Endothelial cell of umbilical vein (primary cell): ENCODE results near the gene RAPGEF6. TPM values are rescaled to one million over a fixed set of nuclear protein-coding genes. Genes with fewer than 3 reads are reported as not detected.

Experiments used
- BruUV-seq: library from RNA; stranded (reverse); fragments of 400-500 nt; replicated peaks from 2 replicates; lab custom pipeline; 2021; lab: Mats Ljungman, UMichigan
- CTCF ChIA-PET: fragments of 300-600, 350-600 bp; sonication (Branson Sonifier 250); formaldehyde crosslinking; loops from one replicate; lab custom pipeline; 2021; ENCODE audit warnings: antibody characterized with exemption, inconsistent platforms; lab: Charles Lee
- POLR2A ChIA-PET: fragments of 300-600, 350-600 bp; sonication (Branson Sonifier 250); formaldehyde crosslinking; loops from one replicate; lab custom pipeline; 2021; ENCODE audit warnings: antibody characterized with exemption, inconsistent platforms; lab: Charles Lee
- DNase-seq: peaks from one replicate; pipeline ENCODE4 v3.0.0-alpha.2; 2011; ENCODE audit warnings: low read depth, low spot score
- FAIRE-seq: peaks from 2 replicates; lab custom pipeline; 2011; peaks lifted over from hg19 to GRCh38; lab: Jason Lieb, UNC
- H2AFZ ChIP-seq: 2 replicates; pipeline ENCODE4 v1.6.0; 2012; ENCODE audit warnings: low read depth, low read length, control low read depth, inconsistent platforms
- H3K27ac ChIP-seq: 2 replicates; pipeline ENCODE4 v1.5.1; 2011; ENCODE audit warnings: low read depth, mild to moderate bottlenecking, control low read depth, low read length, moderate library complexity; ENCODE audit not compliant: insufficient read depth
- H3K27me3 ChIP-seq, 2 experiments: 2 replicates each; pipeline versions ENCODE4 v1.6.0 to v1.6.1; 2011; ENCODE audit warnings: low read length in 2 of 2, mixed read lengths in 1 of 2; ENCODE audit not compliant: control insufficient read depth in 2 of 2, insufficient read depth in 2 of 2
- H3K36me3 ChIP-seq, 2 experiments: 2 replicates in 1 of 2; 3 replicates in 1 of 2; pipeline ENCODE4 v1.5.1; 2011; ENCODE audit warnings: low read length in 2 of 2, mild to moderate bottlenecking in 1 of 2, moderate library complexity in 1 of 2; ENCODE audit not compliant: control insufficient read depth in 2 of 2, insufficient read depth in 2 of 2; ENCODE audit errors: extremely low read depth in 1 of 2
- H3K4me1 ChIP-seq: 3 replicates; pipeline ENCODE4 v1.5.1; 2011; ENCODE audit warnings: mild to moderate bottlenecking, low read length; ENCODE audit not compliant: control insufficient read depth, insufficient read depth; ENCODE audit errors: extremely low read depth
- H3K4me2 ChIP-seq: 2 replicates; pipeline ENCODE4 v1.6.1; 2011; ENCODE audit warnings: low read length, control low read depth, mixed read lengths; ENCODE audit not compliant: insufficient read depth
- H3K4me3 ChIP-seq, 3 experiments: fragments of 200-600 bp in 1 of 3; sonication (generic), shearing (Covaris generic) in 1 of 3; replicated peaks in 1 of 3; 2 replicates each; pipeline ENCODE4 v1.5.1; 2011 to 2016; ENCODE audit warnings: control low read depth in 3 of 3, low read length in 3 of 3, mild to moderate bottlenecking in 2 of 3, inconsistent platforms in 1 of 3, low read depth in 1 of 3, moderate library complexity in 1 of 3; ENCODE audit not compliant: insufficient read depth in 1 of 3
- H3K79me2 ChIP-seq: 2 replicates; pipeline ENCODE4 v1.6.0; 2012; ENCODE audit warnings: low read length, inconsistent platforms; ENCODE audit not compliant: control insufficient read depth, insufficient read depth
- H3K9ac ChIP-seq: replicated peaks from 2 replicates; pipeline ENCODE3; 2011; ENCODE audit warnings: low read length, control low read depth; ENCODE audit not compliant: insufficient read depth; ENCODE audit errors: extremely low read depth
- H3K9me1 ChIP-seq: replicated peaks from 3 replicates; pipeline ENCODE4 v1.6.0; 2011; ENCODE audit warnings: mild to moderate bottlenecking, low read length; ENCODE audit not compliant: control insufficient read depth, insufficient read depth; ENCODE audit errors: extremely low read depth
- H3K9me3 ChIP-seq: replicated peaks from 2 replicates; pipeline ENCODE4 v1.5.1; 2012; ENCODE audit warnings: low read length, inconsistent platforms; ENCODE audit not compliant: control insufficient read depth, insufficient read depth
- H4K20me1 ChIP-seq: replicated peaks from 2 replicates; pipeline ENCODE3; 2011; ENCODE audit warnings: mild to moderate bottlenecking, low read length; ENCODE audit not compliant: control insufficient read depth, insufficient read depth; ENCODE audit errors: extremely low read depth
- CTCF ChIP-seq, 2 donors: IDR thresholded peaks; 1 replicate in 1 of 2; 2 replicates in 1 of 2; pipeline ENCODE4 v1.5.1; 2011; ENCODE audit warnings: low read length in 2 of 2, mild to moderate bottlenecking in 2 of 2, moderate library complexity in 2 of 2, control low read depth in 1 of 2, inconsistent platforms in 1 of 2, low read depth in 1 of 2; ENCODE audit not compliant: insufficient read depth in 1 of 2; ENCODE audit errors: extremely low read depth in 1 of 2
- EZH2 ChIP-seq: IDR thresholded peaks from 2 replicates; pipeline ENCODE4 v1.6.1; 2012; ENCODE audit warnings: borderline replicate concordance, low read depth, mild to moderate bottlenecking, moderate library complexity, low read length, inconsistent platforms; ENCODE audit not compliant: severe bottlenecking
- FOS ChIP-seq: IDR thresholded peaks from 2 replicates; pipeline ENCODE4 v1.6.1; 2011; ENCODE audit warnings: mild to moderate bottlenecking, low read length, moderate library complexity, borderline replicate concordance; ENCODE audit not compliant: insufficient read depth
- GATA2 ChIP-seq: IDR thresholded peaks from 2 replicates; pipeline ENCODE4 v1.7.0; 2011; ENCODE audit warnings: low read depth, mild to moderate bottlenecking, moderate library complexity, mixed read lengths, low read length; ENCODE audit not compliant: insufficient read length, insufficient read depth
- JUN ChIP-seq: IDR thresholded peaks from 2 replicates; pipeline ENCODE4 v1.6.1; 2011; ENCODE audit warnings: borderline replicate concordance, low read depth; ENCODE audit not compliant: insufficient read length, insufficient read depth
- MAX ChIP-seq: IDR thresholded peaks from 2 replicates; pipeline ENCODE4 v1.6.1; 2011; ENCODE audit not compliant: insufficient read depth, insufficient read length
- MYC ChIP-seq: IDR thresholded peaks from one replicate; pipeline ENCODE4 v1.6.1; 2011; ENCODE audit warnings: mild to moderate bottlenecking, low read depth, low read length
- POLR2A ChIP-seq: IDR thresholded peaks from 2 replicates; pipeline ENCODE4 v1.6.1; 2012; ENCODE audit warnings: low read depth, mild to moderate bottlenecking, control low read depth, low read length
- POLR2AphosphoS5 ChIP-seq: IDR thresholded peaks from 2 replicates; pipeline ENCODE4 v1.6.1; 2012; ENCODE audit warnings: low read depth, mild to moderate bottlenecking, control low read depth, low read length, moderate library complexity; ENCODE audit not compliant: insufficient read depth
- dilution Hi-C: fragments of 300-500 bp; cut with MboI; formaldehyde crosslinking; loops from one replicate; pipeline ENCODE4 v1.15.0; 2019; ENCODE audit warnings: low sequenced_read_pairs; ENCODE audit not compliant: extremely low pct_ligation_motif_present
- intact Hi-C: fragments of 100-400 bp; cut with micrococcal nuclease; formaldehyde crosslinking; loops from one replicate; pipeline ENCODE4 v1.10.0; 2022
- polyA plus RNA-seq, 4 experiments: library from polyadenylated mRNA; depleted of rRNA in 3 of 4; stranded (reverse) in 3 of 4; unstranded in 1 of 4; fragments of >200 nt; gene quantifications; 2 replicates each; pipeline versions ENCODE4 v1.2.1 to v1.2.3, GENCODE V29; 2011 to 2012; ENCODE audit warnings: missing spikeins in 1 of 4
- total RNA-seq: library from RNA; stranded (reverse); gene quantifications from 2 replicates; pipeline ENCODE4 v1.2.3, GENCODE V29; 2021

The RAPGEF6 gene
- total and polyA plus RNA-seq, 2 donors (not counting 3 experiments of a cell fraction or from before 2014, with no cell fraction given), result 3.5 to 17.5 TPM

- no peaks in the 10 kb centered on the region for H3K9me3 ChIP-seq
- FAIRE-seq (no peak), DNase-seq (no peak)
- H3K9me1 ChIP-seq, result no peaks in the 10 kb centered on the region
- H3K27ac ChIP-seq, result no peak overlapping the region
- no TSS peak for BruUV-seq
- dilution Hi-C loops, result no loop called here
- H3K36me3 ChIP-seq, result peaks cover 6% of the 10 kb centered on the region in 2 experiments
- H3K4me3 ChIP-seq, result no peak overlapping the region
- no peaks in the 10 kb centered on the region for H4K20me1 ChIP-seq
- CTCF ChIA-PET, result interaction anchor here (0.6 to 1.2 kb wide), 2 partner anchors 15 to 22 kb away, joined by 3 to 4 read pairs; no protein-coding TSS in a partner anchor
- H3K27me3 ChIP-seq, result no peaks in the 10 kb centered on the region
- H3K4me1 ChIP-seq, result no peaks in the 10 kb centered on the region
- no peak for TF ChIP-seq MAX
- TF ChIP-seq FOS, result no peak
- no peak for TF ChIP-seq POLR2AphosphoS5
- no peak for TF ChIP-seq GATA2
- TF ChIP-seq POLR2A, result no peak
- no peak for TF ChIP-seq MYC
- H3K79me2 ChIP-seq, result no peaks in the 10 kb centered on the region
- H3K9ac ChIP-seq, result no peak overlapping the region
- no peak overlapping the region for H2AFZ ChIP-seq
- intact Hi-C loops, result no loop called here
- no peak overlapping the region for H3K4me2 ChIP-seq
- POLR2A ChIA-PET, result no interaction called here
Measured at GRCh38 chr5:131396630-131397273, 238.3 kb downstream of the RAPGEF6 start.

GRCh38 chr5:131396015-131396414 is 239.0 kb downstream of the RAPGEF6 start:
- BruUV-seq, result no TSS peak
- intact Hi-C loops (no loop called here), dilution Hi-C loops (no loop called here)
- no peak overlapping the region for H3K27ac ChIP-seq
- no peak overlapping the region for H3K9ac ChIP-seq
- H3K27me3 ChIP-seq, result no peaks in the 10 kb centered on the region
- H3K79me2 ChIP-seq, result no peaks in the 10 kb centered on the region
- ChIA-PET POLR2A (no interaction called here), CTCF (interaction anchor here (0.6 to 1.2 kb wide), 2 partner anchors 14 to 21 kb away, joined by 3 to 4 read pairs; no protein-coding TSS in a partner anchor)
- H3K4me1 ChIP-seq, result no peaks in the 10 kb centered on the region
- no peak overlapping the region for H2AFZ ChIP-seq
- FAIRE-seq (no peak), DNase-seq (no peak)
- H3K9me3 ChIP-seq, result no peaks in the 10 kb centered on the region
- no peak for TF ChIP-seq CTCF (IDR thresholded peaks at IDR 0.05; ENCODE audit: extremely low read depth in 1 of 2, insufficient read depth in 1 of 2, low read depth in 1 of 2, low read length in 2 of 2)
- no peak for TF ChIP-seq GATA2
- no peak for TF ChIP-seq MYC
- no peak for TF ChIP-seq MAX
- TF ChIP-seq POLR2A, result no peak
- TF ChIP-seq EZH2, result no peak
- TF ChIP-seq FOS, result no peak
- TF ChIP-seq JUN, result no peak
- TF ChIP-seq POLR2AphosphoS5, result no peak
- H4K20me1 ChIP-seq, result no peaks in the 10 kb centered on the region
- H3K9me1 ChIP-seq, result no peaks in the 10 kb centered on the region
- no peak overlapping the region for H3K4me3 ChIP-seq
- H3K36me3 ChIP-seq, result peaks cover 6% of the 10 kb centered on the region in 2 experiments
- no peak overlapping the region for H3K4me2 ChIP-seq
